GM19043 (cell line): ENCODE measurements around the gene SIVA1.
"Not testable (repeated sequence)": the region's sequence is repeated elsewhere in the genome, so short reads cannot be mapped to it uniquely, and the experiment has no call there.

Experiments used
- ATAC-seq: cut with Tn5 transposase; IDR thresholded peaks from one replicate; pipeline ENCODE4 v1.9.1; 2021; ENCODE audit warnings: low read depth; ENCODE audit not compliant: unreplicated experiment

Gene SIVA1

GRCh38 chr14:104718871-104719270 lies 34.1 kb upstream of the SIVA1 start:
- no peak for ATAC-seq

GRCh38 chr14:104719343-104719742 lies 33.6 kb upstream of the SIVA1 start:
- no peak for ATAC-seq

- no peak for ATAC-seq
Observed at GRCh38 chr14:104721505-104722431, 31.2 kb upstream of the SIVA1 start.

GRCh38 chr14:104722938-104723650 lies 29.9 kb upstream of the SIVA1 start:
- no peak for ATAC-seq

GRCh38 chr14:104723651-104724406 lies 29.1 kb upstream of the SIVA1 start, which contains the start of gene ADSS1:
Gene ADSS1 (plus strand): TSS chr14:104724229. CDS start chr14:104724271, 42 bp downstream.
- no peak for ATAC-seq

GRCh38 chr14:104724407-104724980 lies 28.5 kb upstream of the SIVA1 start:
- no peak for ATAC-seq

GRCh38 chr14:104724981-104725771 lies 27.8 kb upstream of the SIVA1 start:
- ATAC-seq: no peak

GRCh38 chr14:104725772-104726548 lies 27.0 kb upstream of the SIVA1 start:
- ATAC-seq: no peak

GRCh38 chr14:104726600-104727451 lies 26.1 kb upstream of the SIVA1 start:
- ATAC-seq: no peak

GRCh38 chr14:104728631-104729030 lies 24.3 kb upstream of the SIVA1 start:
- ATAC-seq: no peak

- not testable (repeated sequence) for ATAC-seq
Observed at GRCh38 chr14:104729176-104729834, 23.6 kb upstream of the SIVA1 start.

GRCh38 chr14:104729835-104730181 lies 23.1 kb upstream of the SIVA1 start:
- ATAC-seq: no peak

- ATAC-seq: no peak
Observed at GRCh38 chr14:104730487-104730886, 22.5 kb upstream of the SIVA1 start.

- no peak for ATAC-seq
Observed at GRCh38 chr14:104731320-104732294, 21.3 kb upstream of the SIVA1 start.

GRCh38 chr14:104732355-104732804 lies 20.6 kb upstream of the SIVA1 start:
- no peak for ATAC-seq

- ATAC-seq: no peak
Observed at GRCh38 chr14:104732931-104733681, 19.8 kb upstream of the SIVA1 start.
